GM18520 (cell line): ENCODE data around the gene KRTCAP2.
"Not testable (repeated sequence)": the region's sequence is repeated elsewhere in the genome, so short reads cannot be mapped to it uniquely, and the experiment has no call there.

Experiments used
- ATAC-seq: cut with Tn5 transposase; IDR thresholded peaks from one replicate; pipeline ENCODE4 v1.9.1; 2021; ENCODE audit not compliant: unreplicated experiment

KRTCAP2 gene

DNA sequence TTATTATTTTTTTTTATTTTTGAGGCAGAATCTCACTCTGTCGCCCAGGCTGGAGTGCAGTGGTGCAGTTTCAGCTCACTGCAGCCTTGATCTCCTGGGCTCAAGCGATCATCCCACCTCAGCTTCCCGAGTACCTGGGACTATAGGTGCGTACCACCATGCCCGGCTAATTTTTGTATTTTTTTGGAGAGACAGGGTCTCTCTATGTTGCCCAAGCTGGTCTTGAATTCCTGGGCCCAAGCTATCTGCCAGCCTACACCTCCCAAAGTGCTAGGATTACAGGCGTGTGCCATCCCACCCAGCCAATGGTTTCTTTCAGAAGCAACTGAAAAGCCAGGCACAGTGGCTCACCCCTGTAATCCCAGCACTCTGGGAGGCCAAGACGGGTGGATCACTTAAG, 2.3 kb downstream of the KRTCAP2 start:
- no peak for ATAC-seq

DNA sequence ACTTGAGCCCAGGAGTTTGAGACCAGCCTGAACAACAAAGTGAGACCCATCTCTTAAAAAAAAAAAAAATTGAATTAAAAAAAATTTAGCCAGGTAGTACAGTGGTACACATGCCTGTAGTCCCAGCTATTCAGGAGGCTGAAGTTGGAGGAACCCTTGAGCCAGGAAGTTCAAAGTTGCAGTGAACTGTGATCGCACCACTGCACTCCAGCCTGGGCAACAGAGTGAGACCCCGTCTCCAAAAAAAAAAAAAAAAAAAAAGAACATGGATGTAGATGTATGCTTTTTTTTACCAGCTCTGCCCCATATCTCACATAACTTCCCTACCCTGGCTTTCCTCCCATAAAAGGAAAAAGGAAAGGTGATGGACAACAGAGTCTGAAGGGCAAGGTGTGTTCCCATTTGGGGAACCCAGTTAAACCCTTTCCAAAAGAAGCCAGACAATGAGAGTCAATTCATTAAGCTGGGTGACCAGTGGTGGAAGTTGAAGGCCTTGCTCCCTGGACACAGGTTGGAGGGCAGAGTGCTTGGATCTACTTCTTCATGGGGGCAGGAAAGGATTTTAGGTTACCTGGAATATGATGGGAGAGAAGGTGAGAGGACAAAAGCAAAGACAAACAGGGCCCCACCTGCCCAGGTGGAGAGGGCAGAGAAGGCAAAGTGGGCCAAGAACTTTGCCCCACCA, 2.9 kb downstream of the KRTCAP2 start:
- ATAC-seq = no peak

DNA sequence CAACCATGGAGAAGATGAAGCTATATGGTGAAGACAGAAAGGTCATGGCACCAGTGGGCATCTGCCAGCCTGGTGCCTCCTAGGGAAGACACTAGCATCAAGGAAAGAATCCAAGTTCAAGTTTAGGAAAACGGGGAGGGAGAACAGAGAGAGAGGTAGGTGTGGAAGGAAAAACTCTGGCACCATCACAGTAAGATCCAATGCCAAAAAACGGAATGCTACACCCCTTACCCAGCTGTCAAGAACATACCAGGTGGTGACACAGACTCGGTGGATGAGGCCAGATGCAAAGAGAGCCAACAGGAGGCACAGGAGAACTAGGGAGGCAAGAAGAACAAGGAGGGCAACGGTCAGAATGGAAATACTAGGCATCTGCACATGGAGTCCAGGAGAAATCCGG, 3.6 kb downstream of the KRTCAP2 start:
- no peak for ATAC-seq

DNA sequence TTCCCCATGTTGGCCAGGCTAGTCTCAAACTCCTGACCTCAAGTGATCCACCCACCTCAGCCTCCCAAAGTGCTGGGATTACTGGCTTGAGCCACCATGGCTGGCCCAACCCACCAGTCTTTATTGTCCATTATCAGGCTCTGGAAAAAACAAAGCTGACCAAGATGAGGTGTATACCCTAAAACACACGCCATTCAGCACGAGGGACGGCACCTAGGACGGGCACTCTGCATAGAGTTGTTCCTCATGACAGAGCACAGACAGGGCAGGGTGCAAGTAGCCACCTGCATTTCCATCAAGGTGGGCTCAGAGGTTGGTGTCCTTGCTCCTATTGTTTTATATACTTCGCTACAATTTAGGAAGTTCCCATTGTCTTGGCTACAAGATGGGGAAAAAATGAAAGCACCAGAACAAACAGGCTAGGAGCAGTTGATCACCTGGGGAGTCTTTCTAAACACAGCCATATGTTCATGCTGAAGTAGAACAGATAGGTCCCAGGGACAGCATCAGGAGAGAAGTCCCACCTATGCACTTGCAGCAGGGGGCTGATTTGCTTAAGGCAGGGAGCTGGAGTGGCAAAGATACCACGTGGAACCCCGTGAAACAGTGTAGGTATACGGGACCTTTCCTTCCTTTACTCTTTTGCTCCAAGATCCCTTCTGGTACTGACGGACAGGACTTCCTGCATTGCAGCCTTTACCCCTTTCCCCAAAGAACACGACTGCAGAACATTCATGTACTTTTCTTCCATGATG, 4.5 kb downstream of the KRTCAP2 start:
- ATAC-seq = no peak

DNA sequence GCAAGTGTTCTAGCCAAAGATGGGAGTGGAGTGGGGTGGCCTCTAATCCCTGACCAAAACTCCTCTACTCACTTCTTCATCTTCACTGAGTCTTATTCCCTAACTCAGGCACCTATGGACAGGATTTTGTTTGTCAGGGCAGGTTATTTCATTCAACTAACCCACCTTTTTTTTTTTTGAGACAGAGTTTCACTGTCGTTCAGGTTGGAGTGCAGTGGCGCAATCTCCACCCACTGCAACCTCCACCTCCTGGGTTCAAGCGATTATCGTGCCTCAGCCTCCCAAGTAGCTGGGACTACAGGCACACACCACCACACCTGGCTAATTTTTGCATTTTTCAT, 5.0 kb downstream of the KRTCAP2 start:
- not testable (repeated sequence) for ATAC-seq

DNA sequence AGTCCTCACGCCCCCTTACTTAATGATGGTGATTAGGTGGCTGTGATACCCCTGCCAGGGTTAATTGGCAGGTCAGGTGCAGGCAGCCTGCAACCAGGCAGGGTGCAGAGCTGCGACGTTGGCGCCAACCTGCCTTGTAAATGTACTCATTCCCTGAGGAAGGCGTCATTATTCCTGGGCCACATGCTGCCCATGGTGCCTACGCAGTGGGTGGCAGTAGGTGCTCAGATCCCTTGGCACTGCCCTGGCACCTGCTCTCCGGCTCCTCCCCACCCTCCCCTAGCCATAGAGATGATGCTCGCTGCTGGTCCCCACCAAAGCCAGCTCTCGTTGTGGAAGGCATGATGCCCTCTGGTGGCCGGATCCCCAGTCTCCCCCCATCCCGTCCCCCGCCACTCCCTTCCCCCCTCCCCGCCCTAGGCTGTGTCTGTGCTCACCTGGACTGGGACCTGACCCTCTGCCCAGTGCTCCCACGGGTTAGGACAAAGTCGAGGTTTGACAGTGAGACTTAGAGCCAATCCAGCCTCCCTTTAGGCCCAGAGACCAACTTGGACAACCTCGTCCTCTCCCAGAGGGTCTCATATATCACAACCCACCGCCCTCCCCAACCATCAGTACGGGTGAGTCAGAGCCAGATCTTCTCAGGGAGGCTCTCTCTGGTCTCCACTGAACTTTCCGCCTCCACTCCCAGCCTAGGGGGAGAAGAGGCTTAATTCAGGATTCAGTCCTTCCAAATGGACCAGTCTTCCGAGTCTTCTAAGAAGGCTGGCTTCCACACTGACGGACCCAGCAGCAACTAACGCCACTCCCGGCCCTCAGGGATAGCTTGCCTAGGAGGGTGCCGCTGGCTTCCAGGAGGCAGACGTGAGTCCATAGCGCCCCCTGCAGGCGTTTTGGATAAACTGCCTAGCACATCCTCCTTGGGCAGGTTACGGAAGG, 5.7 kb downstream of the KRTCAP2 start:
- ATAC-seq = no peak

DNA sequence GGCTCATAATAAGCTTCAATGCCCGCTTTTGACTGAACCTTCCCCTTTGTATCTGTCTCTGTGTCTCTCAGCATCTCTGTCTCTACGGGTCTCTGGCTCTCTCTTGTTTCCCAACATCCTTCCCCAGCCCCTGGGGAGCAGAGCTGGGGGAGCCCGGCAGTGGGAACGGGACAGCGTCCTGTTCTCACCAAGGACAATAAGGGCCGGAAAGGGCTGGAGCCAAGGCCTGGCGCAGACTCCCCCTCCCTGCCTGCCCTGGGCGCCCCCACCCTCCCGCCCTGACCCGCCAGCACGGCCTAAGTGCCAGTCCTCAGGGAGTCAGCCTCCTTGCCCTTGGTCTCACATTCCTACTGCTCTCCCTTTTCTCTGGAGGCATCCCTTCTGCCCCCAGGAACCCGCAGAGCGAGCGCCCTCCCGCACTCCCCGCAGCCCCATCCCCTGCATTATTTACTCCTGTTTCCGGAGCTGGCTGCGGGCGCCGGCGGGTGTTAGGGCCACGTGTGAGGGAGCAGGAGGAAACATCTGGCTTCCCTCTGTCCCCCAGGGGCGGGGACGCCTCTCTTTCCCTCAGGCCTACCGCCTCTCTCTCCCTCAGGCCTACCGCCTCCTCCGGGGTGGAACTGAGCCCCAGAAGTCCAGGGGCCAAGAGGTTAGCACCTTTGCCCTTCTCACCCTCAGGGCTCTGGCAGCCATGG, 6.5 kb downstream of the KRTCAP2 start:
- no peak for ATAC-seq

DNA sequence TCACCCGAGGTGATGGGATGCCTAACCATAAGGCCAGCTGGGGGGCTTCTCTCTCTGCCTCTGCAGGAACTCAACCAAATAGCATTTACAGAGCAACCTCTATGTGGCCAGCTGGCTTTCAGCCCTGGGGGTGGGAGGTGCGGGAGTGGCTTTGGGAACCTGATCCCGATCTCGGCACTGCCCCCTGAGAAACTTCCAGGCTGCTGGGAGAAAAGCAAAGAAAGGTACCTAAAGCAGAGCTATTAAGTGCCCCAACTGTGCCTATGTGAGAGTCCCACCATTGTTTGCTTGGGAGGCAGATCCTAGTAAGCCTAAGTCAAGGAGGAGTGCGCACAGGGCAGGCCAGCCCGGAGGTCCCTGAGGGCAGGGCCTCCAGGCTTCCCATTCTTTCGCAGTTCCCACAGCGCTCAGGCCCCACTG, 7.0 kb downstream of the KRTCAP2 start:
- no peak for ATAC-seq

DNA sequence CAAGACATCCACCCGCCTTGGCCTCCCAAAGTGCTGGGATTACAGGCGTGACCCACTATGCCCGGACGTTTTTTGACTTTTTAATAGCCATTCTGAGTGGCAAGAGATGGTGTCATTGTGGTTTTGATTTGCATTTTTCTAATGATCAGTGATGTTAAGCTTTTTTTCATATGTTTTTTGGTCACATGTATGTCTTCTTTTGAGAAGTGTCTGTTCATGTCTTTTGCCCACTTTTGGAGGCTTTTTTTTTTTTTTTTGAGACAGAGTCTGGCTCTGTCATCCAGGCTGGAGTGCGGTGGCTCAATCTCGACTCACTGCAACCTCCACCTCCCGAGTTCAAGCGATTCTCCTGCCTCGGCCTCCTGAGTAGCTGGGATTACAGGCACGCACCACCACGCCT, 8.5 kb downstream of the KRTCAP2 start:
- ATAC-seq = not testable (repeated sequence)

DNA sequence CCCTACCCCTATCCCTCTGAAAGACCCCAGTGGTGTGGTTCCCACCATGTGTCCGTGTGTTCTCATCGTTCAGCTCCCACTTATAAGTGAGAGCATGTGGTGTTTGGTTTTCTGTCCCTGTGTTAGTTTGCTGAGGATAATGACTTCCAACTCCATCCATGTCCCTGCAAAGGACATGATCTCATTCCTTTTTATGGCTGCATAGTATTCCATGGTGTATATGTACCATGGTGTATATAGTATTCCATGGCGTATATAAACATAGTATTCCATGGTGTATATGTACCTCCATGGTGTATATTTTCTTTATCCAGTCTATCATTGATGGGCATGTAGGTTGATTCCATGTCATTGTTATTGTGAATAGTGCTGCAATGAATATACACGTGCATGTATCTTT, 9.3 kb downstream of the KRTCAP2 start:
- not testable (repeated sequence) for ATAC-seq

DNA sequence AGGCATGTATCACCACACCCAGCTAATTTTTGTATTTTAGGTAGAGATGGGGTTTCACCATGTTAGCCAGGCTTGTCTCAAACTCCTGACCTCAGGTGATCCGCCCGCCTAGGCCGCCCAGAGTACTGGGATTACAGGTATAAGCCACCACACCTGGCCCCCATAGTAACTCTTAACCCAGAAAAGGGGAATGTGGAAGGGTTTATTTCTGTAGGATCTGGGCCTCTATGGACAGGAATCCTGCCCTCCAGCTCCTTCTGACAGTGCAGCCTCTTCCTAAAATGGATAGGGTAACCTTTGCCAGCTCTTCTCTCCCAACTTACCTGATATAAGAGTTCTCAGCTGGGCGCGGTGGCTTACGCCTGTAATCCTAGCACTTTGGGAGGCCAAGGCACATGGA, 10.5 kb downstream of the KRTCAP2 start:
- ATAC-seq = not testable (repeated sequence)

DNA sequence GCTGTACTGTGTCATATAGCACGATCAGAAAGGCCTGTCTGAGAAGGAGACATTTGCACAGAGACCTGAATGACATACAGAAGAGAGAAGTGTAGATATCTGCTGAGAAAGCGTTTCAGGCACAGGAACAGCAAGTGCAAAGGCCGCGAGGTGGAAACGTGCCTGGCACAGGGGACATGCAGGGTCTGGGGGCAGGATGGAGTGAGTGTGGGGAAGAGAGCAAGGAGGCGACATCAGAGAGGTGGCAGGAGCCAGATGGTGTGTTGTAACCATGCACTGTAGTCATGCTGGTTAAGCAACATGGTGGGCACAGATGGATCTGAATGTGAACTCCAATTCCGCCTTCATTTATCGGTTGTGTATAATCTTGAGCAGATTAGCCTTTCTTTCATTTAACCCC, 13.0 kb downstream of the KRTCAP2 start:
- no peak for ATAC-seq

DNA sequence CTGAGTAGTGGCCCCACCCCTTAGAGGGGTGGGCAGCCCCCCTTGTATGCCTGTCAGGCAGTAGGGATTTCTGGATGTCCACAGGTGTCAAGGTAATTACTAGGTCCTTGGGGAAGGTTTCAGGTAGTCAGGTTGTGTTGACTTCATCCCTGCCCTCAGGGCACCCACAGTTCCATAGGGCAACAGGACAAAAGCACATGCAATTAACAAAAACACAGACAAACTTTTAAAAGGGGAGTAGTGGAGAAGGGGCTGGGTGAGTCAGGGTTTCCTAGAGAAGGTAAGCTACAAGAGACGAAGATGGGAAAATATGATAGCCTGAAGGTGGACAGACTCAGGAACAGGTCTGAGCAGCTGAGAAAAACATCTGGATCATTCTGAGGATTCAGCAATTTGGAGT, 14.1 kb downstream of the KRTCAP2 start:
- no peak for ATAC-seq

DNA sequence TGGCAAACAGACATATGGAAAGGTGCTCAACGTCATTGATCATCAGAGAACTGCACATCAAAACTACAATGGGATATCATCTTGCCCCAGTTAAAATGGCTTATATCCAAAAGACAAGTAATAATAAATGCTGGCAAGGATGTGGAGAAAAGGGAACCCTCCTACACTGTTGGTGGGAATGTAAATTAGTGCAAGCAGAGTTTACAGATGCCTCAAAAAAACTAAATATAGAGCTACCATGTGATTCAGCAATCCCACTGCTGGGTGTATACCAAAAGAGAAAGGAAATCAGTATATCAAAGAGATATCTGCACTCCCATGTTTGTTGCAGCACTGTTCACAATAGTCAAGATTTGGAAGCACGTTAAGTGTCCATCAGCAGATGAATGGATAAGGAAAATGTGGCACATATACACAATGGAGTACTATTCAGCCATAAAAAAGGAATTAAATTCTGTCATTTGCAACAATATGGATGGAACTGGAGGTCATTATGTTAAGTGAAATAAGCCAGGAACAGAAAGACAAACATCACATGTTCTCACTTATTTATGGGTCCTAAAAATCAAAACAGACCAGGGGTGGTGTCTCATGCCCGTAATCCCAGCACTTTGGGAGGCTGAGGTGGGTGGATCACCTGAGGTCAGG, 17.0 kb downstream of the KRTCAP2 start:
- not testable (repeated sequence) for ATAC-seq

DNA sequence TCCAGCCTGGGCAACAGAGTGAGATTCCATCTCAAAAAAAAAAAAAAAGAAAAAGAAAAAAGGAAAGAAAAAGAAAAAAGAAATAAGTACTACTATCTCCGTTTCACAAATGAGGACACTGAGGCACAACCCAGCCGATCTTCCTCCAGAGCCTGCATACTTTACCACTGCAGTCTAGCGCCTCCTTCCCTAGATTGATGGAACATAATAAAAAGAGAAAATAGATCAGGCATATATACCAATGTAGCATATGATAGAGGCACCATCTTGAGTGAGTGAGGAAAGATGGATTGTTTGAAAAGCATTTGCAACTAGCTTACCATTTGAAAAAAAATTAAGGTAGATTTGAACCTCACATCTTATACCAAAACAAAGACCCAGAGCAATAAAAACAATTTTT, 27.6 kb downstream of the KRTCAP2 start:
- no peak for ATAC-seq

DNA sequence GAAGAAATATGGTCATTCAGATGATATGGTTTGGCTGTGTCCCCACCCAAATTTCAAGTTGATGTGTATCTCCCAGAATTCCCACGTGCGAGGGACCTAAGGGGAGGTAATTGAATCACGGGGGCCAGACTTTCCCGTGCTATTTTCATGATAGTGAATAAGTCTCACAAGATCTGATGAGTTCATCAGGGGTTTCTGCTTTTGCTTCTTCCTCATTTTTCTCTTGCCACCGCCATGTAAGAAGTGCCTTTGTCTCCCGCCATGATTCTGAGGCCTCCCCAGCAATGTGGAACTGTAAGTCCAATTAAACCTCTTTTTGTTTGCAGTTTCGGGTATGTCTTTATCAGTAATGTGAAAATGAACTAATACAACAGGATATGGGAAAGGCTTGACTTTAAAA, 31.4 kb downstream of the KRTCAP2 start:
- ATAC-seq = no peak

DNA sequence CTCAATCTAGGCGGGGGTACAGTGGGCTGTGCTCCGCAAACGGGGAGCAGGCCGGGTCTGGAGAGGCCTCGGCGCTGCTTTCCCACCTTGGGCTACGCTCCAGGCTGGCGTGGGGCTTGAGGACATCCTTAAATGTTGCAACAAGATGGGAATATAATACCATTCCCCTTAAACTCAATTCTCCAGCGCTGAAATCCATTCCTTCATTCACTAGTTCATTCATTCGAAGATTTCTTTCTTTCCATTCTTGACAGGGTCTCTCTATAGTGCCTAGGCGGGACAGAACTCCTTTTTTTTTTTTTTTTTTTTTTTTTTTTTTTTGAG, 32.5 kb downstream of the KRTCAP2 start:
- no peak for ATAC-seq

DNA sequence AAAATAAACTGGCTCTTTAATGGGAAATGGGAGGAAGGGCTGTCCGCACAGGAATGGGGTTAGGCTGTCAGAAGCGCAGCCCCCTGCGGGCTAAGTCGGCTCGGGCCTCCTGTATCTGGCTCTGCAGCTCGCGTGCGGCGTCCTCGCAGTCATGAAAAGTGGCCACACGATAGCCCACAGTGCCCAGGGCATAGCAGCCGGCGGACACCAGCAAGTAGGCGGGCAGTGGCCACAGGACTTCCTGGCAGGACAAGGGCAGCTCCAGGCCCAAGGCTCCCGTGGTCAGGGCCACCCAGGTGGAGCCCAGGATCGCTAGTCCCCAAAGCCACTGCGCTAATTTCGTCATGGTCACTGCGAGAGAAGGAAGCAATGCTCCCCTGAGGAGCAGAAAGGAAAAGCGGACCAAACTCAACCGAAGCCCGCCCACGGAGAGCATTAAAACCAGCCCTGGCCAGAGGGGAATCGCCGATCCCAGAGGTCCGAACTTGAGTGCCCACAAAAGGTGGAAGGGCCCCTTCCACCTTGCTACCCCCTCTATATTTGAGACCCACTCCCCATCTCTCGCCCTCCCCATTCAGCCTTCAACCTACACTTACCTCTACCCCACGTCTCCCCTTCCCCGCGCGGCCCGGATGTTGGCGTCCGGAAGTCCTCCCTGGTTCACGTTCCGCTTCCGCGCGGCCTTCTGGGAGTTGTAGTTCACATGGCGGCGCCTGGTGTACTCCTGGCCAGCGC, 33.0 kb downstream of the KRTCAP2 start, which contains the start of gene DPM3:
TSS of gene DPM3 (minus strand) at position 637 of the 735 bp plus-strand sequence. CDS start at position 346, 291 bp downstream.
- ATAC-seq = peak; percentile 38

DNA sequence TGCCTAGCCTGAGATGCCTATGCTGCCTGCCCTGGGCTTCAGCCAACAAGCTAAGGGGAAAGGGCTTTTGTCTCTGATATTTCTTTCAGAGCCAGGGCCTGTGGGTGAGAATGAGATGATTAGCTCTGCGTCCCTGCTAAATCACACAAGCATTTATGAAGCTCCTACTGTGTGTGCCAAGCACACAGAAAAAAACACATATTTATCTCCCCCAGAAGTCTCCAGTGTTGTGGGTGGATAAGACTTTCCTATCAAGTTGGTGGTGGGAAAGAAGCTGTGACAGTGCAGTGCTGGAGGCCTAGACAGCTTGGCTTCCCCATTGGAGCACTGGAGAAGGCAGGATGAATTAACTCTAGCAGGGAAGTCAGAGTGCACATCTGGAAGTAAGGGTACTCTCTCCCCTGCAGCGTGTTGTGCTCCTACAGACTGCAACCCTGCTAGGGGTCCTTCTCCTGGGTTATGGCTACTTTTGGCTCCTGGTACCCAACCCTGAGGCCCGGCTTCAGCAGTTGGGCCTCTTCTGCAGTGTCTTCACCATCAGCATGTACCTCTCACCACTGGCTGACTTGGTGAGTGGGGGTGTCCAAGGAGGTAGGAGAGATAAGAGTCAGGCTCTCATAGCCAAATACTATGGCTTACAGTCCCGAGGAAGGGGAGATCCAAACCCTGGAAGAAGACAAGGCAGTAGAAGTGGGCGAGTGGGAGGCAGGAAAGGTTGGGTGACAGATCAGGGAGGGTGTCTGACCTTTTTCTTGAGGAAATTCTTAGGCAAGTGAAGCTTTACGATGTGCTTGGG, 35.8 kb downstream of the KRTCAP2 start:
- no peak for ATAC-seq
